ENCODE data around the gene MYPOP. TPM values are rescaled to one million over a fixed set of nuclear protein-coding genes. Genes with fewer than 3 reads are reported as not detected.

The MYPOP gene
- total RNA-seq, 1 donor from 2014 or later = 9.0 TPM

GRCh38 chr19:45860359-45861259, 41.8 kb downstream of the MYPOP start:
- Mint-ChIP-seq H3K36me3 (ENCODE audit: low read depth, unreplicated experiment) (peaks cover 16% of the 10 kb centered on the region), H3K4me1 (ENCODE audit: unreplicated experiment) (peaks cover 14% of the 10 kb centered on the region), H3K4me3 (ENCODE audit: unreplicated experiment) (peak overlapping the region; percentile 34), H3K27ac (ENCODE audit: unreplicated experiment) (no peak overlapping the region), H3K9me3 (ENCODE audit: unreplicated experiment) (no peaks in the 10 kb centered on the region), H3K27me3 (ENCODE audit: unreplicated experiment) (peaks cover 7% of the 10 kb centered on the region)
- no peak for TF ChIP-seq CTCF (IDR thresholded peaks at IDR 0.05; ENCODE audit: unreplicated experiment)
- DNase-seq (ENCODE audit: low spot score) = no peak

DNA sequence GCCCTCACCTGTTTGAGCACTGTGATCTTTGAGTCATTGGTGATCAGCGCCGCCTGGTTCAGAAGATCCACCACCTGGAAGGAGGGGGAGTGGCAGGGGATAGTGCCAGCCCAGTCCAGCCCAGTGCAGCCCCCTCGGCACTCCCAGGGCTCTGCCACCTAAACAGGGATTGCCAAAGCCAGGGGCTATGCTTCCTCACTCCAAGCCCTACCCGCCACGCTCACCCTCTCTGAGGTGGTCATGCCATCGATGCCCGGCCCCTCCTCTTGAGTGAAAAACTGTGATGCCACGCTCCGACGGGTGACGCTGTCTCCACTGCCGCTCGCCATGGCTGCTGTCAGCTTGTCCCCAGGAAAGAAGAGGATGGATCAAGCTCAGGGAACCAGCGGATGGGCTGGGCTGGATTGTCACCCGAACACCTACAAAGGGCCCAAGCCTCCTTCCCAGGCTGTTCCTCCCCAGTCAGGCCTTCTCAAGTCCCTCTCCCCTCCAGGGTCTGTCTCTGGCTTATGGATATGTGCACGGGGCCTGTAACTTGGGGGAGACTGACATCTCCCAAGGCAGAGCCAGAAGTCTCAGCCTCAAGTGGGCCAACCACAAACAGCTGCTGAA, 48.1 kb downstream of the MYPOP start:
- no peak for DNase-seq (ENCODE audit: low spot score)
- Mint-ChIP-seq H3K36me3 (ENCODE audit: low read depth, unreplicated experiment) (peaks cover 30% of the 10 kb centered on the region), H3K4me3 (ENCODE audit: unreplicated experiment) (peak overlapping the region; percentile 31), H3K4me1 (ENCODE audit: unreplicated experiment) (peaks cover 3% of the 10 kb centered on the region), H3K27me3 (ENCODE audit: unreplicated experiment) (peaks cover 5% of the 10 kb centered on the region), H3K27ac (ENCODE audit: unreplicated experiment) (no peak overlapping the region), H3K9me3 (ENCODE audit: unreplicated experiment) (no peaks in the 10 kb centered on the region)
- no peak for TF ChIP-seq CTCF (IDR thresholded peaks at IDR 0.05; ENCODE audit: unreplicated experiment)

DNA sequence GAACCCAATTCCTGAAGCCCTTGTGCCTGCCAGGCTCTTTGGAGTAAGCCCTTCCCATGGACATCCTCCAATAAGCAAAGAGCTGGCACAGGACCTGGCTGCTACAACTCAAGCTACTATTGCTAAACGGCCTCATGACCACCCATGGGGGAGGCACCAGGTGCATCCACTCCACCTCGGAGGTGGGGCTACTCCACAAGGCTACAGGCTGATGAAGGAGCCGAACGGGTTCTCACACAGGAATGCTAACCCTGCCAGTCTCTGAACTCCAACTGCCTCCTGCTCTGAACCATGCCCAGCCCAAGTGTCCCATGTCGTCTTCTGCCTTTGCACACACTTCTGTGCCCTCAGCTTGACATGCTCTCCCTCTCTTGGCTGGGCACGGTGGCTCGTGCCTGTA, 49.4 kb downstream of the MYPOP start:
- no peak overlapping the region for H3K27ac Mint-ChIP-seq (ENCODE audit: unreplicated experiment)
- no peak for DNase-seq (ENCODE audit: low spot score)
- H3K27me3 Mint-ChIP-seq (ENCODE audit: unreplicated experiment) = peaks cover 5% of the 10 kb centered on the region
- no peak for TF ChIP-seq CTCF (IDR thresholded peaks at IDR 0.05; ENCODE audit: unreplicated experiment)
- peaks cover 29% of the 10 kb centered on the region for H3K36me3 Mint-ChIP-seq (ENCODE audit: low read depth, unreplicated experiment)
- H3K4me1 Mint-ChIP-seq (ENCODE audit: unreplicated experiment) = peaks cover 3% of the 10 kb centered on the region
- no peaks in the 10 kb centered on the region for H3K9me3 Mint-ChIP-seq (ENCODE audit: unreplicated experiment)
- H3K4me3 Mint-ChIP-seq (ENCODE audit: unreplicated experiment) = no peak overlapping the region

DNA sequence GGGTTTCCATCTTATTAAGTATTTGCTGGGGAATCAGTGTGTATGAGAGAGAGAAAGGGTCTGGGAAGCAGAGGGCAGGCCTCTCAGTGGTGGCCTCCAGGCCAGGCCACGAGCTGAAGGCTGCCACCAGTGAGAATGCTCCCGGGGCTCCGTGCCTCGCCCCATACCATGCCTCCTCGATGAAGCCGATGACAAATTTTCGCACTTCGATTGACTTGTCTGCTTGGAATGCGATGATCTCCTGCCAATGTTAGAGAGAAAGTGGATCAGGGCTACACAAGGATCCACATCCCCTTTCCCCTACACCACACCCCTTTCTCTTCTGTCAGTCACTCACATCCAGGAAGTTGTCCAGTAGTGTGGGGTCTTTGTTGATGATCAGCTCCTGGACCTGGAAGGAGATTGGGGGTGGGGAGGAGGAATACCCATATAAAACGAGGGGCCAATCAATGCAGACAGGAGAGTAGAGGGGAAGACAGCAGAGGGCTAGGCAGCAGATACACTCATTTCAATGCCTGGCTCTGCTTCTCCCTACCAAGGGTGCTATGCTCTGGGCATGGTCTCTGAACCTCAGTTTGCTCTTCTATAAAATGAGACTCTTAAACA, 50.2 kb downstream of the MYPOP start:
- DNase-seq (ENCODE audit: low spot score) = no peak
- H3K4me3 Mint-ChIP-seq (ENCODE audit: unreplicated experiment) = peak overlapping the region; percentile 49
- H3K36me3 Mint-ChIP-seq (ENCODE audit: low read depth, unreplicated experiment) = peaks cover 35% of the 10 kb centered on the region
- peaks cover 3% of the 10 kb centered on the region for H3K4me1 Mint-ChIP-seq (ENCODE audit: unreplicated experiment)
- H3K27me3 Mint-ChIP-seq (ENCODE audit: unreplicated experiment) = peaks cover 4% of the 10 kb centered on the region
- TF ChIP-seq CTCF (IDR thresholded peaks at IDR 0.05; ENCODE audit: unreplicated experiment) = no peak
- H3K9me3 Mint-ChIP-seq (ENCODE audit: unreplicated experiment) = no peaks in the 10 kb centered on the region
- no peak overlapping the region for H3K27ac Mint-ChIP-seq (ENCODE audit: unreplicated experiment)
